Progenitor cell of endocrine pancreas (in vitro differentiated cells): ENCODE measurements around the gene DNAJB12. TPM values are rescaled to one million over a fixed set of nuclear protein-coding genes. Genes with fewer than 3 reads are reported as not detected.

Experiments used
- DNase-seq: peaks from one replicate; pipeline ENCODE4 v3.0.0; 2021; ENCODE audit warnings: low spot score; ENCODE audit not compliant: unreplicated experiment
- H3K27ac Mint-ChIP-seq: 2 replicates; pipeline ENCODE4 v1.8.0; 2021; ENCODE audit warnings: mild to moderate bottlenecking, moderate library complexity, mixed read lengths
- H3K27me3 Mint-ChIP-seq: 2 replicates; pipeline ENCODE4 v1.8.0; 2021; ENCODE audit warnings: mixed read lengths
- H3K36me3 Mint-ChIP-seq: 2 replicates; pipeline ENCODE4 v1.8.0; 2022; ENCODE audit warnings: mixed read lengths; ENCODE audit not compliant: insufficient read depth
- H3K4me1 Mint-ChIP-seq: 2 replicates; pipeline ENCODE4 v1.8.0; 2021; ENCODE audit warnings: low read depth, mixed read lengths
- H3K4me3 Mint-ChIP-seq: 2 replicates; pipeline ENCODE4 v1.8.0; 2021; ENCODE audit warnings: low read depth, mild to moderate bottlenecking, moderate library complexity, mixed read lengths
- H3K9me3 Mint-ChIP-seq: 2 replicates; pipeline ENCODE4 v1.8.0; 2021; ENCODE audit warnings: low read depth, mixed read lengths
- total RNA-seq: library from RNA; stranded (reverse); gene quantifications from 2 replicates; pipeline ENCODE4 v1.2.1, GENCODE V29; 2021
- TF ChIP-seq, protein P1 (sequence below): fragments of 200-600 bp; sonication (generic); IDR thresholded peaks from one replicate; pipeline ENCODE4 v1.5.0; 2021; ENCODE audit warnings: antibody characterized with exemption, mild to moderate bottlenecking; ENCODE audit not compliant: unreplicated experiment

DNAJB12 gene
- total RNA-seq, 1 donor from 2014 or later, result 34.7 TPM

- Mint-ChIP-seq H3K4me1 (peaks cover 8% of the 10 kb centered on the region), H3K9me3 (no peaks in the 10 kb centered on the region), H3K4me3 (no peak overlapping the region), H3K27me3 (peaks cover 10% of the 10 kb centered on the region), H3K36me3 (no peaks in the 10 kb centered on the region), H3K27ac (no peak overlapping the region)
- DNase-seq, result no peak
- TF ChIP-seq, protein P1, sequence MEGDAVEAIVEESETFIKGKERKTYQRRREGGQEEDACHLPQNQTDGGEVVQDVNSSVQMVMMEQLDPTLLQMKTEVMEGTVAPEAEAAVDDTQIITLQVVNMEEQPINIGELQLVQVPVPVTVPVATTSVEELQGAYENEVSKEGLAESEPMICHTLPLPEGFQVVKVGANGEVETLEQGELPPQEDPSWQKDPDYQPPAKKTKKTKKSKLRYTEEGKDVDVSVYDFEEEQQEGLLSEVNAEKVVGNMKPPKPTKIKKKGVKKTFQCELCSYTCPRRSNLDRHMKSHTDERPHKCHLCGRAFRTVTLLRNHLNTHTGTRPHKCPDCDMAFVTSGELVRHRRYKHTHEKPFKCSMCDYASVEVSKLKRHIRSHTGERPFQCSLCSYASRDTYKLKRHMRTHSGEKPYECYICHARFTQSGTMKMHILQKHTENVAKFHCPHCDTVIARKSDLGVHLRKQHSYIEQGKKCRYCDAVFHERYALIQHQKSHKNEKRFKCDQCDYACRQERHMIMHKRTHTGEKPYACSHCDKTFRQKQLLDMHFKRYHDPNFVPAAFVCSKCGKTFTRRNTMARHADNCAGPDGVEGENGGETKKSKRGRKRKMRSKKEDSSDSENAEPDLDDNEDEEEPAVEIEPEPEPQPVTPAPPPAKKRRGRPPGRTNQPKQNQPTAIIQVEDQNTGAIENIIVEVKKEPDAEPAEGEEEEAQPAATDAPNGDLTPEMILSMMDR, result no peak
Measured at GRCh38 chr10:72315611-72316385, 38.9 kb downstream of the DNAJB12 start.

- no peak overlapping the region for H3K27ac Mint-ChIP-seq
- TF ChIP-seq, protein P1, result no peak
- peaks cover 7% of the 10 kb centered on the region for H3K4me1 Mint-ChIP-seq
- peaks cover 10% of the 10 kb centered on the region for H3K27me3 Mint-ChIP-seq
- no peaks in the 10 kb centered on the region for H3K9me3 Mint-ChIP-seq
- DNase-seq, result no peak
- H3K36me3 Mint-ChIP-seq, result no peaks in the 10 kb centered on the region
- no peak overlapping the region for H3K4me3 Mint-ChIP-seq
Measured at GRCh38 chr10:72315054-72315453, 39.7 kb downstream of the DNAJB12 start.

DNA sequence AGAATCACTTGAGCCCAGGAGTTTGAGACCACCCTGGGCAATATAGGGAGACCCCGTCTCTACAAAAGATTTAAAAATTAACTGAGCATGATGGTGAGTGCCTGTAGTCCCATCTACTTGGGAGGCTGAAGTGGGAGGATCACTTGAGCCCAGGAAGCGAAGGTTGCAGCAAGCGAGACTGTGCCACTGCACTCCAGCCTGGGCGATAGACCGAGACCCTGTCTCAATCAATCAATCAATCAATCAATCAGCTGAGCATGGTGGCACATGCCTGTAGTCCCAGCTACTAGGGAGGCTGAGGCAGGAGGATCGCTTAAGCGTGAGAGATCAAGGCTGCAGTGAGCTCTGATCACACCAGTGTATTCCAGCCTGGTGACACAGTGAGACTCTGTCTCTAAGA, 40.5 kb downstream of the DNAJB12 start:
- Mint-ChIP-seq H3K9me3 (no peaks in the 10 kb centered on the region), H3K4me1 (peaks cover 10% of the 10 kb centered on the region), H3K36me3 (no peaks in the 10 kb centered on the region), H3K4me3 (no peak overlapping the region), H3K27me3 (peaks cover 16% of the 10 kb centered on the region), H3K27ac (no peak overlapping the region)
- TF ChIP-seq, protein P1, result no peak
- no peak for DNase-seq

- Mint-ChIP-seq H3K36me3 (no peaks in the 10 kb centered on the region), H3K4me1 (peaks cover 8% of the 10 kb centered on the region), H3K4me3 (no peak overlapping the region), H3K27ac (no peak overlapping the region), H3K9me3 (no peaks in the 10 kb centered on the region), H3K27me3 (peaks cover 12% of the 10 kb centered on the region)
- TF ChIP-seq, protein P1, result no peak
- no peak for DNase-seq
Measured at GRCh38 chr10:72312865-72313391, 41.8 kb downstream of the DNAJB12 start.

GRCh38 chr10:72311667-72312066, 43.1 kb downstream of the DNAJB12 start:
- no peaks in the 10 kb centered on the region for H3K9me3 Mint-ChIP-seq
- no peak overlapping the region for H3K4me3 Mint-ChIP-seq
- DNase-seq, result no peak
- peaks cover 8% of the 10 kb centered on the region for H3K4me1 Mint-ChIP-seq
- H3K36me3 Mint-ChIP-seq, result no peaks in the 10 kb centered on the region
- H3K27ac Mint-ChIP-seq, result no peak overlapping the region
- peaks cover 12% of the 10 kb centered on the region for H3K27me3 Mint-ChIP-seq
- TF ChIP-seq, protein P1, result no peak
